ENCODE data around the gene CDH1. TPM values are rescaled to one million over a fixed set of nuclear protein-coding genes. Genes with fewer than 3 reads are reported as not detected.

Gene CDH1
- total RNA-seq, 4 donors from 2014 or later, result 72.7 to 302 (median 160) TPM

- H3K4me1 ChIP-seq, result peaks cover 0 to 38% (median 10%) of the 10 kb centered on the region in 3 donors
- H3K27ac ChIP-seq, result no peak overlapping the region
- no peaks in the 10 kb centered on the region for H3K27me3 ChIP-seq
- 90 to 96% methylated on average over 4 to 7 of the region's 8 CpGs for WGBS, 2 donors
- intact Hi-C loops (cut with DNase I), result no loop called here
- no peak for DNase-seq
- H3K36me3 ChIP-seq, result peaks cover 0 to 47% (median 0%) of the 10 kb centered on the region in 3 donors
- H3K4me3 ChIP-seq, result no peak overlapping the region
- TF ChIP-seq POLR2A (IDR thresholded peaks at IDR 0.05) (no peak), CTCF (IDR thresholded peaks at IDR 0.05) (no peak)
- no peaks in the 10 kb centered on the region for H3K9me3 ChIP-seq
These were observed 56.3 kb downstream of the CDH1 start for GRCh38 chr16:68793401-68793857.

GRCh38 chr16:68798398-68798797 is 61.3 kb downstream of the CDH1 start:
- no peak for DNase-seq
- Histone ChIP-seq H3K27ac (peak overlapping the region; percentile 34 to 81 (median 70)), H3K4me1 (peaks cover 0 to 43% (median 5%) of the 10 kb centered on the region in 3 donors), H3K27me3 (no peaks in the 10 kb centered on the region), H3K4me3 (no peak overlapping the region), H3K36me3 (peaks cover 0 to 33% (median 0%) of the 10 kb centered on the region in 3 donors), H3K9me3 (no peaks in the 10 kb centered on the region)
- intact Hi-C loops (cut with DNase I), result no loop called here
- WGBS, 2 donors, result 47 to 52% methylated on average over 2 of the region's 2 CpGs
- TF ChIP-seq POLR2A (IDR thresholded peaks at IDR 0.05), result no peak
- no peak for TF ChIP-seq CTCF (IDR thresholded peaks at IDR 0.05)

GRCh38 chr16:68800257-68800875 is 63.3 kb downstream of the CDH1 start:
- intact Hi-C loops (cut with DNase I), result loop anchor here (10.0 kb wide), 1 partner anchor 96 kb away; no protein-coding TSS in a partner anchor
- Histone ChIP-seq H3K9me3 (no peaks in the 10 kb centered on the region), H3K4me1 (peaks cover 0 to 43% (median 5%) of the 10 kb centered on the region in 3 donors), H3K36me3 (peaks cover 0 to 32% (median 0%) of the 10 kb centered on the region in 3 donors), H3K27me3 (no peaks in the 10 kb centered on the region), H3K4me3 (no peak overlapping the region), H3K27ac (peak overlapping the region in 3 of 4 donors; percentile 66 to 81 (median 74))
- TF ChIP-seq CTCF (IDR thresholded peaks at IDR 0.05), result peak; percentile 14 to 83 (median 74)
- TF ChIP-seq POLR2A (IDR thresholded peaks at IDR 0.05), result no peak
- no peak for DNase-seq
- WGBS, 2 donors, result 5 to 8% methylated on average over 5 of the region's 5 CpGs

- Histone ChIP-seq H3K27ac (no peak overlapping the region), H3K36me3 (peaks cover 0 to 41% (median 0%) of the 10 kb centered on the region in 3 donors), H3K4me3 (no peak overlapping the region), H3K4me1 (peaks cover 0 to 36% (median 5%) of the 10 kb centered on the region in 3 donors), H3K27me3 (no peaks in the 10 kb centered on the region), H3K9me3 (no peaks in the 10 kb centered on the region)
- no peak for DNase-seq
- intact Hi-C loops (cut with DNase I), result loop anchor here (10.0 kb wide), 1 partner anchor 97 kb away; no protein-coding TSS in a partner anchor
- WGBS, 2 donors, result 88 to 91% methylated on average over 7 of the region's 7 CpGs
- TF ChIP-seq POLR2A (IDR thresholded peaks at IDR 0.05) (no peak), CTCF (IDR thresholded peaks at IDR 0.05) (no peak)
These were observed 65.1 kb downstream of the CDH1 start for GRCh38 chr16:68802190-68802589.

GRCh38 chr16:68806422-68806821 is 69.3 kb downstream of the CDH1 start:
- Histone ChIP-seq H3K4me3 (no peak overlapping the region), H3K27me3 (peaks cover 0 to 5% (median 0%) of the 10 kb centered on the region in 4 donors), H3K36me3 (peaks cover 0 to 74% (median 8%) of the 10 kb centered on the region in 3 donors), H3K9me3 (no peaks in the 10 kb centered on the region), H3K27ac (no peak overlapping the region), H3K4me1 (no peaks in the 10 kb centered on the region)
- WGBS, 2 donors, result 81 to 85% methylated on average over 1 to 2 of the region's 2 CpGs
- no peak for TF ChIP-seq CTCF (IDR thresholded peaks at IDR 0.05)
- TF ChIP-seq POLR2A (IDR thresholded peaks at IDR 0.05), result no peak
- DNase-seq, result no peak
- intact Hi-C loops (cut with DNase I), result loop anchor here (10.0 kb wide), 1 partner anchor 102 kb away; no protein-coding TSS in a partner anchor
